GM06990 (cell line): ENCODE results near the gene EVPL.
A peak's percentile ranks its signal among the peaks of the same experiment; 100 is the strongest.

Experiments used
- DNase-seq: peaks from one replicate; pipeline ENCODE4 v3.0.0-alpha.2; 2011; ENCODE audit not compliant: insufficient read length; ENCODE audit errors: extremely low read depth
- H3K27me3 ChIP-seq: replicated peaks from 2 replicates; pipeline ENCODE4 v1.6.0; 2011; ENCODE audit warnings: low read length; ENCODE audit not compliant: control insufficient read depth, insufficient read depth
- H3K36me3 ChIP-seq: 2 replicates; pipeline ENCODE4 v1.5.1; 2011; ENCODE audit warnings: low read length; ENCODE audit not compliant: control insufficient read depth, insufficient read depth
- H3K4me3 ChIP-seq: replicated peaks from 2 replicates; pipeline ENCODE4 v1.5.1; 2011; ENCODE audit warnings: low read depth, mild to moderate bottlenecking, control low read depth, low read length
- TF ChIP-seq, protein P1 (sequence below): IDR thresholded peaks from 2 replicates; pipeline ENCODE4 v1.5.1; 2011; ENCODE audit warnings: low read length, control low read depth, mild to moderate bottlenecking, inconsistent platforms; ENCODE audit not compliant: insufficient read depth, poor library complexity, severe bottlenecking

The EVPL gene

DNA sequence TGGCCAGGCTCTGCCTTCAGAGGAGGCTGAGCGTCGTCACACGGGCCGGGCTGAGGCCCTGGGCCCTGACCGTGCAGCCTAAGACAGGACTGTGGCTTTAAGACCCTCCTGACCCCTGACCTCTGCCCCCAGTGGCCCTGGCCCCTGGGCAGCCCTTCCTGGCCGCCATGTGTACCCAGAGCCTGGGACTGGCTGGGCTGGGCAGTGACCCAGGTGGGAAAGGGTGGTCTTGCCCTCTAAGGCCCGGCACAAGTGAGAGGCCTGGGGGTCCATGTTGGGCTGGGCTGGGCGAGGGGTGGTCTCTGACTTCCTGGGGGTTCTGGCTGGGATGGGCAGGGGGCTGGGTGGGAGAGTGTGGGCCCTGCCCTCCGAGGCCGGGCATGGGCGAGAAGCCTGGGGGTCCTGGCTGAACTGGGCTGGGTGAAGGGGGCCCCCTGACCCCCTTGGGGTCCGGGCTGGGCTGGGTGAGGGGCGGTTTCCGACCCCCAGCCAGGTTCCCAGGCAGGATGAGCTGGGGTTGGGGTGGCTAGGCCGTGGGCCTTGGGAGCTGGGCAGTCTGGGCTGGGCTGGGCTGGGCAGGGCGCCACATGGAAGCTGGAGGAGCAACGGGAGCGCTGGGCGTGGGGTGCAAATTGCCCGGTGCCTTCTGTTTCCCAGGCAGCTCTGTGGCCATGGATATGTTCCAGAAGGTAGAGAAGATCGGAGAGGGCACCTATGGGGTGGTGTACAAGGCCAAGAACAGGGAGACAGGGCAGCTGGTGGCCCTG is 26.2 kb downstream of the EVPL start, which contains the start of gene CDK3:
CDK3 (plus strand) TSS at position 101 of the 767 bp plus-strand sequence; CDS start at position 672, 571 bp downstream.
- DNase-seq = no peak
- peaks cover 9% of the 10 kb centered on the region for H3K36me3 ChIP-seq
- TF ChIP-seq, protein P1, sequence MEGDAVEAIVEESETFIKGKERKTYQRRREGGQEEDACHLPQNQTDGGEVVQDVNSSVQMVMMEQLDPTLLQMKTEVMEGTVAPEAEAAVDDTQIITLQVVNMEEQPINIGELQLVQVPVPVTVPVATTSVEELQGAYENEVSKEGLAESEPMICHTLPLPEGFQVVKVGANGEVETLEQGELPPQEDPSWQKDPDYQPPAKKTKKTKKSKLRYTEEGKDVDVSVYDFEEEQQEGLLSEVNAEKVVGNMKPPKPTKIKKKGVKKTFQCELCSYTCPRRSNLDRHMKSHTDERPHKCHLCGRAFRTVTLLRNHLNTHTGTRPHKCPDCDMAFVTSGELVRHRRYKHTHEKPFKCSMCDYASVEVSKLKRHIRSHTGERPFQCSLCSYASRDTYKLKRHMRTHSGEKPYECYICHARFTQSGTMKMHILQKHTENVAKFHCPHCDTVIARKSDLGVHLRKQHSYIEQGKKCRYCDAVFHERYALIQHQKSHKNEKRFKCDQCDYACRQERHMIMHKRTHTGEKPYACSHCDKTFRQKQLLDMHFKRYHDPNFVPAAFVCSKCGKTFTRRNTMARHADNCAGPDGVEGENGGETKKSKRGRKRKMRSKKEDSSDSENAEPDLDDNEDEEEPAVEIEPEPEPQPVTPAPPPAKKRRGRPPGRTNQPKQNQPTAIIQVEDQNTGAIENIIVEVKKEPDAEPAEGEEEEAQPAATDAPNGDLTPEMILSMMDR = no peak
- no peak within 1 kb of the TSS for H3K4me3 ChIP-seq
- no peaks in the 10 kb centered on the region for H3K27me3 ChIP-seq

DNA sequence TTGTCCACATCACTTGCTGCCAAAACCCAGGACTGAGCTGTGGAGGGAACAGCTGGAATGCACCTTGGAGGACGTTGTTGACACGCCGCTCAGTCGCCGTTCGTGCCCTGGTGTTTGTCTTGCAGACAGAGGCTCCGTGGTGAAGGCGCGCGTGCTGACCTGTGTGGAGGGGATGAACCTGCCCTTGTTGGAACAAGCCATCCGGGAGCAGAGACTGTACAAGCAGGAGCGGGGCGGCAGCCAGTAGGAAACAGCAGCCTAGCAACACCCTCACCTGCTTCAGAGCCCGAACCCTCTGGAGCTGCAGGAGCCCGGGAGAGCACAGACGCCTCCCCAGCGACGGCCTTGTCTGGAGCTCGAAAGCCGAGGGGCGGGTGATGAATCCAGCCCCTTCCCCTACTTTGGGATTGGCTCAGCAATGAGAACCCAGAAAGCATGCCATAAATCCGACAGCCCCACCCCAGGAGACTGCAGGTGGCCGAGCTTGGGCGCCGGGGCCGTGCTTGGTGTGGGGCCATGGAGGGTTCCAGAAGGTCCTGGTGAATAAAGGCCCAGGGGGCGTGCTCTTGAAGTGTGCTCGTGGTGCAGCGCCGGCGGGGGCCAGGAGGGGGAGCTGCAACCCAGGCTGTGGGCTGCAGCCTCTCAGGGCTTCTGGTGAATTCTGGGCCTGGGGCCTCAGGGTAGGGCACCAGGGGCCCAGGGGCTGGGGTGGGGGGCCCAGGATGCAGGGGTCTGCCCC is 26.9 kb downstream of the EVPL start:
- Histone ChIP-seq H3K4me3 (no peak overlapping the region), H3K36me3 (peaks cover 9% of the 10 kb centered on the region), H3K27me3 (no peaks in the 10 kb centered on the region)
- DNase-seq = peak; percentile 61
- TF ChIP-seq, protein P1 = peak; percentile 95

DNA sequence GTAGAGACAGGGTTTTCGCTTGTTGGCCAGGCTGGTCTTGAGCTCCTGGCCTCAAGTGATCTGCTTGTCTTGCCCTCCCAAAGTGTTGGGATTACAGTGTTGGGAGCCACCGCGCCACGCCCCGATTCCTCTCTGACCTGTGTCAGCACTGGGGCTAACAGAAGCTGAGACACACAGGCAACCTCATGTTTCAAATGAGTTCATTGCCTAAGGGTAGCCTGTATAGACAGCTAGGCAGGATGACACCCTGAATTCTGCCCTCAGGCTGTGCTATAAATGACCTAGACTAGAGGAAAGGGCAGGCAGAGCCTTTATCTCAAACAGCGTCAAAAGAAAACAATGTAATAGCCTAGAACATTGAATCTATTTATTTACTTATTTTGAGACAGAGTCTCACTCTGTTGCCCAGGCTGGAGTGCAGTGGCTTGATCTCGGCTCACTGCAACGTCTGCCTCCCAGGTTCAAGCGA is 28.7 kb downstream of the EVPL start:
- Histone ChIP-seq H3K4me3 (no peak overlapping the region), H3K27me3 (no peaks in the 10 kb centered on the region), H3K36me3 (peaks cover 6% of the 10 kb centered on the region)
- no peak for DNase-seq
- TF ChIP-seq, protein P1 = no peak

DNA sequence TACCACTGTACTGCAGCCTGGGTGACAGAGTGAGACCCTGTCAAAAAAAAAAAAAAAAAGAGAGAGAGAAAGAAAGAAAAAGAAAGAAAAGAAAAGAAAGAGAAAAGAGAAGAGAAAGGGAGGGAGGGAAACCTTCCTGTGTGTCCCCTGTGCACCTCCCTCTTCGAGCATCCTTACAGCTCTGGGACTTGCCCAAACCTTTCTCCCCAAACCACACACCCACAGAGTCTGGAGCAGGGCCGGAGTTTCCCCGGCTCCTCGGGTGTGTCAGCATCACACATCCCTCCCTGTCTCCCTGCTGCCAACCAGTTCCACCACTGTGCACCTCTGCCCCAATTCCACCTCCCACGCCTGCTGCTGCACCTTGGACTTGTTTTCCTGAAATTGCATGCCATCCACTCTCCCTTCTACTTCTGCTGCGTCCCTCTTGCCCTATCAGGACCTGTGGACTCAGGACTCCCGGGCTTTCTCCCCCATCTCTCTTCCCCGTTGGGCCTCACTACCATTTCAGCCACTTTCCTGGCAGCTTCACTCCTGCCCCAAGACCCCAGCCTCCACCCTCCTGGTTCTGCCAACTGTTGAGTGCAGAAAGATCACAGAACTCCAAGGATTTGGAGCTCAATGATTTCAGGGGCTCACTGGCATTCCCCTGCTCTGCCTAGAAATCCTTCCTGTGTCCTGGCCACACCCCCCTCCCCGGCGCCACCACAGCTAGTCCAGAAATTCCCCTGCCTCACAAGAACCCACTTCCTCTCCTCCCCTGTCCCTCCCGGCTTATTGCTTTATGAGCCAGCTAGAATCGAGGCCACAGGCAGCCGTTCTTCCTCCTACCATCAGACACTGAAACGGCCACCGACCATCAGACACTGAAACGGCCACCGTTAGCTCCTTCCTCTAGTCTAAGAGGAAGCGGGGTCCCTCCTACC is 30.2 kb downstream of the EVPL start:
- peak overlapping the region; percentile 13; the same call in 1 of the 2 replicates for H3K4me3 ChIP-seq
- DNase-seq = peak; percentile 57
- H3K36me3 ChIP-seq = peaks cover 5% of the 10 kb centered on the region
- no peaks in the 10 kb centered on the region for H3K27me3 ChIP-seq
- TF ChIP-seq, protein P1 = no peak

DNA sequence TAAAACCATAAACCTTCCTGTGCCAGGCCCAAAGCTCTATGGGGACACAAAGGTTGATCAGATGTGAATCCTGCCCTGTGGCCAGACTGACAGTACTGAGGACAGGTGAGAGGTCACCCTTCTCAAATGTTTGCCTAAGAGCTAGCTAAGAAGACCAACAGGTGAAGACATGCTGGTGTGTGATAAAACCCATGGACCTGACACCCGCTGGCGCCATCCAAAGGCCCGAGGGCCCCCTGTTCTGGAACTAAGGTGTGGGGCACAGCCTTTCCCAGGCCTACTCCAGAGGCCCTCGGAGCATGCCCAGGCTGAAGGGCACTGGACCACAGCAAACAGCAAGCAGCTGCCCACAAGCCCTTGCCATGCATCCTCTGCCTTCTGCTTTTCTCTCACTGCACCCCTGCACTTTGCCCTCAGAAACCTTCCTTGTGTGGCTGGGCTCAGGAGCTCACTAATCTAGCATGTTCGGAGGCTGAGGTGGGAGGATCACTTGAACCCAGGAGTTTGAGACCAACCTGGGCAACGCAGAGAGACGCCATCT is 31.7 kb downstream of the EVPL start:
- TF ChIP-seq, protein P1 = no peak
- Histone ChIP-seq H3K4me3 (no peak overlapping the region), H3K36me3 (peaks cover 2% of the 10 kb centered on the region; the same call in 1 of the 2 replicates), H3K27me3 (no peaks in the 10 kb centered on the region)
- DNase-seq = no peak
